GM12891 (cell line): ENCODE results near the gene FLVCR1.

Experiments
- PAX5 ChIP-seq: IDR thresholded peaks from 2 replicates; pipeline ENCODE4 v1.6.1; 2011; ENCODE audit warnings: low read length, moderate library complexity, mild to moderate bottlenecking; ENCODE audit not compliant: insufficient read depth, severe bottlenecking
- POLR2A ChIP-seq: IDR thresholded peaks from 2 replicates; pipeline ENCODE4 v1.6.1; 2011; ENCODE audit warnings: low read depth, low read length, control low read depth
- POLR2AphosphoS5 ChIP-seq: IDR thresholded peaks from 2 replicates; pipeline ENCODE4 v1.6.1; 2011; ENCODE audit warnings: low read depth, low read length, control low read depth
- SPI1 ChIP-seq: IDR thresholded peaks from 2 replicates; pipeline ENCODE4 v1.6.1; 2011; ENCODE audit warnings: low read depth, low read length, control low read depth
- TAF1 ChIP-seq: IDR thresholded peaks from 2 replicates; pipeline ENCODE4 v1.6.1; 2011; ENCODE audit warnings: low read depth, low read length, control low read depth

DNA sequence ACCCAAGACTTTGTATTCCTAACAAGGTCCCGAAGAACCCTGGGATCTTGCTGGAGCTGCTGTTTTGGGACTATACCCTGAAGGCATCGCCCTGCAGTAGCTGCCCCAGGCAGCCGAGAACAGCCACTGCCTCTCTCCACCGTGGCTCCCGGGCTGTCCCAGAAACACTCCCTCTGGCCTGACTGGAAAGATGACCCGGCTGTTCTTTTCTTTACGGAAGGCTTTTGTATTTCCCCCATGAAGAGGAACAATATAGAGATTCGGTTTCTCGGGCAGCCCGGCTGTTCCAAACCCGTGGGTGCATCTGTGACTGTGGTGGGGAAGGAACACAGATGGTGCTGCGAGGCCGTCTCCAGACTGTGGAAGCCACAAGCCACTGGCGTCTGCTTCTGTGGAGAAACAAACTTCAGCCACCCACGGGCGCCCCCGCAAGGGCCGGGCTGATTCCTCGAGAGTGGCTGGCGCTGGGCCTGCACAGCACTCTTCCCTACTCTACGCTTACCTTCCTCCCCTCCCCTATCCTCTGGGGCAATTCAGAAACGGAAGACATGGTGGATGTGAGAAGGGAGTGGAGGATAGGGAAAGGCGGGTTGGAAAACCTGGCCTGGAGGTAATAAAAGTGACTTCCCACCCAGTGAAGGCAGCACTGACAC, 58.5 kb downstream of the FLVCR1 start:
- no peak for TF ChIP-seq POLR2A
- TF ChIP-seq PAX5 = no peak
- TF ChIP-seq TAF1 = no peak
- no peak for TF ChIP-seq POLR2AphosphoS5
- no peak for TF ChIP-seq SPI1
